Kidney epithelial cell (primary cell): Measurements from ENCODE around the gene ZNF507. TPM values are rescaled to one million over a fixed set of nuclear protein-coding genes. Genes with fewer than 3 reads are reported as not detected.

Experiments
- DNase-seq: peaks from one replicate; pipeline ENCODE4 v3.0.0-alpha.2; 2010; ENCODE audit warnings: low read depth
- H3K27me3 ChIP-seq: 2 replicates; pipeline ENCODE4 v1.6.0; 2011; ENCODE audit warnings: low read length; ENCODE audit not compliant: control insufficient read depth, insufficient read depth
- H3K36me3 ChIP-seq: 2 replicates; pipeline ENCODE4 v1.5.1; 2011; ENCODE audit warnings: low read length; ENCODE audit not compliant: control insufficient read depth, insufficient read depth
- H3K4me3 ChIP-seq: 2 replicates; pipeline ENCODE4 v1.5.1; 2011; ENCODE audit warnings: low read depth, mild to moderate bottlenecking, control low read depth, low read length
- total RNA-seq: library from RNA; depleted of rRNA; stranded (reverse); fragments of >200 nt; gene quantifications from 2 replicates; pipeline ENCODE4 v1.2.3, GENCODE V29; 2015
- TF ChIP-seq, protein P1 (sequence below): IDR thresholded peaks from 2 replicates; pipeline ENCODE4 v1.5.1; 2011; ENCODE audit warnings: mild to moderate bottlenecking, moderate library complexity, low read length, control low read depth, inconsistent platforms; ENCODE audit not compliant: insufficient read depth, poor library complexity, severe bottlenecking

ZNF507 gene
- total RNA-seq, 1 donor from 2014 or later, result 13.9 TPM

DNA sequence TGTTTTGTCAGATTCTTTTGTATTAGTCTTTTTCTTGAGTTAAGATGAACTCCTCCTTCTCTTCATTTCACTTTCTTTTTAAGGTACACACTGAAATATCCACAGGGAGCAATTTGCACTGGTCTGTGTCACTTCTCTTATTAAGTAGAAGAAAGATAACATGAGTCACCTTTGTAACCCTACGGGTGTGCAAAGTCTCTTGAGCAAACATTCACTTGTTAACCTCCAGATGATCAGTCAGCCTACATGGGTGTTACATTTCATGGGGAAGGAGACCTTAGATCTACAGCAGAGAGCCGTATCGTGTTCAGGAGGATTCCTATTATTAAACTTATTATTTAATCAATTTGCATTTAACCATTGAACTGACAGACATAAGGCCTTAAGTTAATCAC lies 5.1 kb downstream of the ZNF507 start:
- Histone ChIP-seq H3K27me3 (no peaks in the 10 kb centered on the region), H3K4me3 (no peak overlapping the region), H3K36me3 (peaks cover 8% of the 10 kb centered on the region)
- DNase-seq, result no peak
- TF ChIP-seq, protein P1, sequence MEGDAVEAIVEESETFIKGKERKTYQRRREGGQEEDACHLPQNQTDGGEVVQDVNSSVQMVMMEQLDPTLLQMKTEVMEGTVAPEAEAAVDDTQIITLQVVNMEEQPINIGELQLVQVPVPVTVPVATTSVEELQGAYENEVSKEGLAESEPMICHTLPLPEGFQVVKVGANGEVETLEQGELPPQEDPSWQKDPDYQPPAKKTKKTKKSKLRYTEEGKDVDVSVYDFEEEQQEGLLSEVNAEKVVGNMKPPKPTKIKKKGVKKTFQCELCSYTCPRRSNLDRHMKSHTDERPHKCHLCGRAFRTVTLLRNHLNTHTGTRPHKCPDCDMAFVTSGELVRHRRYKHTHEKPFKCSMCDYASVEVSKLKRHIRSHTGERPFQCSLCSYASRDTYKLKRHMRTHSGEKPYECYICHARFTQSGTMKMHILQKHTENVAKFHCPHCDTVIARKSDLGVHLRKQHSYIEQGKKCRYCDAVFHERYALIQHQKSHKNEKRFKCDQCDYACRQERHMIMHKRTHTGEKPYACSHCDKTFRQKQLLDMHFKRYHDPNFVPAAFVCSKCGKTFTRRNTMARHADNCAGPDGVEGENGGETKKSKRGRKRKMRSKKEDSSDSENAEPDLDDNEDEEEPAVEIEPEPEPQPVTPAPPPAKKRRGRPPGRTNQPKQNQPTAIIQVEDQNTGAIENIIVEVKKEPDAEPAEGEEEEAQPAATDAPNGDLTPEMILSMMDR, result no peak

DNA sequence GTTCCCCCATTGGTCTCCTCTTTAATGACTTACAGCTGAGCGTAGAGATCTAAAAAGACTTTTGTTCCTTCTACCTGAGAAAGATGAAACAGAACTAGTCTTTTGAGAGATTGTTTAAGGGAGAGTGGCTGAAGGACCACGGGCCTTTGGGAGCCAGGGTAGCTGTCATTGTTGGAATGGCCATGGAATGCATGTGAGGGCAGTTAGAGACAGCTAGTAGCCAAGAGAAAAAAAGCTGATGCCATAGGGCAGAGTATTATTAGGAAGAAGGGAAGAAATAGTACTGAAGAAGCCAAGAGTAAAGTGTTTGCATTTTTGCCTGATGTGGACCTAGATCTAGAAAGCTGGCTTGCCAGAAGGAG lies 5.6 kb downstream of the ZNF507 start:
- Histone ChIP-seq H3K27me3 (no peaks in the 10 kb centered on the region), H3K4me3 (no peak overlapping the region), H3K36me3 (peaks cover 8% of the 10 kb centered on the region)
- DNase-seq, result no peak
- TF ChIP-seq, protein P1, result no peak

DNA sequence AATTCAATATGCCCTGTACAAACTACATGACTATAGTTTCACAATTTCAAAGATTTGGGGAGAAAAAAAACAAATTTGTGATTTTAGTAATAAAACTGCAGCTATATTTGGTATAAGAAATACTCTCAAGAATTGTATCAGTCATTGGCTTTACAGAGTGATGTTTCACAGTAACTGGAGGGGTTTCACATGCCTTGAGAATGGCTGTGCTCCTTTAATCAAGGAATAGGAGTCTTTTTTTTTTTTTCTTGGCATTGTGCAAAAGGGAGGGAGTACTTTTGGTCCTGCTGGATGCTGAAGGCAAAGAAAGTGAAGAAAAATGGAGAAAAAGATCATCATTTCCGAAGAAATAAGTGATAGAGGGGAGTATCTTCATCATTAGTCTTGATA lies 6.8 kb downstream of the ZNF507 start:
- TF ChIP-seq, protein P1, result no peak
- DNase-seq, result no peak
- Histone ChIP-seq H3K36me3 (peaks cover 8% of the 10 kb centered on the region), H3K4me3 (no peak overlapping the region), H3K27me3 (no peaks in the 10 kb centered on the region)

DNA sequence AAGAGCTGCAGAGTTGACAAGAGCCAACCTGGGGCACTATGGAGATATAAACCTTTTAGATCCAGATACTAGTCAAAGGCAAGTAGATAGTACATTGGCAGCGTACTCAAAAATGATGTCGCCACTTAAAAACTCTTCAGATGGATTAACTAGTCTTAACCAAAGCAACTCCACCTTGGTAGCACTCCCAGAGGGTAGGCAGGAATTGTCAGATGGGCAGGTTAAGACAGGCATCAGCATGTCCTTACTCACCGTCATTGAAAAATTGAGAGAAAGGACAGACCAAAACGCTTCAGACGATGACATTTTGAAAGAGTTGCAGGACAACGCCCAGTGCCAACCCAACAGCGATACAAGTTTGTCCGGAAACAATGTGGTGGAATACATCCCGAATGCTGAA lies 8.9 kb downstream of the ZNF507 start:
- H3K36me3 ChIP-seq, result peaks cover 6% of the 10 kb centered on the region
- H3K27me3 ChIP-seq, result no peaks in the 10 kb centered on the region
- TF ChIP-seq, protein P1, result no peak
- no peak overlapping the region for H3K4me3 ChIP-seq
- no peak for DNase-seq

DNA sequence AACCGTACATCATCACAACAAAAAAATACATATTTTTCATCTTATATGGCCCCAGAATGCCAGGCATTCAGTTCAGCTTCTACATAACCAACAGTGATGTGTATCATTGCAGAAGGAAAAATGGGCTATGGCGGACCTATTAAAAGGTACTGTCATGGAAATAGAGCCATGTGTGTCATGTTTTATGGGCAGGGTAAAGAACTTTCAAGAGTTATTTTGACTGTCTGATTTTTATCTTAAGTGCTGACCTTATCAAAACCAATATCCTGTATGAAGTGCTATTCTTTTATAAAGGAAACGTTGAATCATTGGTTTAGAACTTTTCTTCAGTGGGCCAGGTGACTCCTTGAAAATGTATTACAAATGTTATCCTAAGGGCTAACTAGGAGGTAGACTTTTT lies 9.9 kb downstream of the ZNF507 start:
- TF ChIP-seq, protein P1, result no peak
- no peak for DNase-seq
- Histone ChIP-seq H3K36me3 (peaks cover 6% of the 10 kb centered on the region), H3K4me3 (no peak overlapping the region), H3K27me3 (no peaks in the 10 kb centered on the region)

DNA sequence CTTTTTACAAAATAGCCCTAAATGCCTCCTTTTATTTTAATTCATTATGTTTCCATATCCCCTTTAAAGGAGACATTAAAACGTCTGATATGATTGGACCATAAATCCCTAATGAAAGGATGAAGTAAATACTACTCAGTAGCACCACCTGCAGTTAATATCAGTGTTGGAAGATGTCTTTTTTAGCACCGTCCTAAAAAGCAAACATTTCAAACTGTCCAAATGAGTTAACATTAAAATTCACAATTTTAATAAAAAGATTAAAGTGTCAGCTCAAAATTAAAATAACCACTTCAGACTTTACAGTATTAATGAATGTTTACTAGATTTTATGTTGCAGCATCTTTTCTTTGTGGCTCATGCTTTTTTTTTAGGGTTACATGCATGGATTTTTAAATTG lies 12.3 kb downstream of the ZNF507 start:
- TF ChIP-seq, protein P1, result no peak
- H3K4me3 ChIP-seq, result no peak overlapping the region
- H3K36me3 ChIP-seq, result peaks cover 6% of the 10 kb centered on the region
- no peak for DNase-seq
- H3K27me3 ChIP-seq, result no peaks in the 10 kb centered on the region
